Thyroid gland (tissue), 4 donors: Measurements from ENCODE around the gene IFNA13.

Source experiments
- POLR2A ChIP-seq, 2 donors: fragments of 450-650 bp; IDR thresholded peaks; one replicate each; pipeline ENCODE4 v1.6.1; 2017; ENCODE audit warnings: antibody characterized with exemption in 2 of 2, mild to moderate bottlenecking in 2 of 2, moderate library complexity in 1 of 2
- TF ChIP-seq, protein P1 (sequence below), 6 experiments: fragments of 200-600 bp in 3 of 6; fragments of 450-650 bp in 3 of 6; sonication (generic) in 3 of 6; IDR thresholded peaks; one replicate each; pipeline ENCODE4 v1.5.1; 2016 to 2019; ENCODE audit warnings: antibody characterized with exemption in 6 of 6, mild to moderate bottlenecking in 2 of 6, inconsistent platforms in 1 of 6, moderate library complexity in 1 of 6

DNA sequence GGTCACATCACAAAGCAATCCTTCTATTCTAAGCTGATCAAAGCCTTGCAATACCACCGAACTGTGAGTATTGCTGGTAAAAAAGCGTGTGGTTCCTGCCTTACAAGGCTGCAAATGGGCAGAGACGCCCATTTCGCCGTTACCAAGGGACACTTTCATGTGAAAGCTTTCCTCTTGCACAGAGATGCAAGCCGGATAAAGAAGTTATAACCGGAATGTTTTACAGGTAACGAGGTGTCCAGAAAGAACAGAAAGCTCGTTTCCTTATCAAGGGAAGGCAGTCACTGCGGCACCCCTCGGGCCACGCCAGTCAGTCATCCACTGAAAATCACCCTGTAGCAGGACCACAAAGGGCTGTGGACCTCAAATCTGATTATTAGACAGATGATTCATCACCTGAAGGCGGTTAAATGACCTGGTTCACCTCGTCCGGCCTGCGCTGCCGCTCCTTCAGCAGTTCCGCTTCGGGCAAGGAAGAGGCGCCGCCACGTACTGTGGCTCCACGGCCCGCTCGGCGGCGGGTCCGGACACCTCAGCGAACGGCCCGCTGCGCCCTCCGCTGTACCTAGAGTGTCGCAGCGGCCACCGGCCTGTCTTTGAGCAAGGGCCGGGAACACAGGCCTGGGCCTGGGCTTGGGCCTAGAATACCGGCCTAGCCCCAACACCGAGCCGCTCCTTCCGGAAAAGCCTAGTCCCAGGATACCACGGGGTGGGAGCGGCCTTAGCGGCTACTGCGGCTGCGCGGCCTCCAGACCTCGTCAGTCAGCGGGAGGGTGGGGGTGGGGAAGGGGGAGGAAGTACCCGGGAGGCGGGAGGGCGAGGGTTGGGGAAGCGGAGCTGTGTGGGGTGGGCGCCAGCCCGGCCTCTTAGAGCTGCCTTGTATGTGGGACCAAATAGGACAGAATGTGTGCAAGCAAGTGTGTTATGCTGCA lies 32.9 kb downstream of the IFNA13 start, which contains the start of gene KLHL9:
- TF ChIP-seq POLR2A (IDR thresholded peaks at IDR 0.05): peak in 1 of 2 donors; percentile 71
- TF ChIP-seq, protein P1, sequence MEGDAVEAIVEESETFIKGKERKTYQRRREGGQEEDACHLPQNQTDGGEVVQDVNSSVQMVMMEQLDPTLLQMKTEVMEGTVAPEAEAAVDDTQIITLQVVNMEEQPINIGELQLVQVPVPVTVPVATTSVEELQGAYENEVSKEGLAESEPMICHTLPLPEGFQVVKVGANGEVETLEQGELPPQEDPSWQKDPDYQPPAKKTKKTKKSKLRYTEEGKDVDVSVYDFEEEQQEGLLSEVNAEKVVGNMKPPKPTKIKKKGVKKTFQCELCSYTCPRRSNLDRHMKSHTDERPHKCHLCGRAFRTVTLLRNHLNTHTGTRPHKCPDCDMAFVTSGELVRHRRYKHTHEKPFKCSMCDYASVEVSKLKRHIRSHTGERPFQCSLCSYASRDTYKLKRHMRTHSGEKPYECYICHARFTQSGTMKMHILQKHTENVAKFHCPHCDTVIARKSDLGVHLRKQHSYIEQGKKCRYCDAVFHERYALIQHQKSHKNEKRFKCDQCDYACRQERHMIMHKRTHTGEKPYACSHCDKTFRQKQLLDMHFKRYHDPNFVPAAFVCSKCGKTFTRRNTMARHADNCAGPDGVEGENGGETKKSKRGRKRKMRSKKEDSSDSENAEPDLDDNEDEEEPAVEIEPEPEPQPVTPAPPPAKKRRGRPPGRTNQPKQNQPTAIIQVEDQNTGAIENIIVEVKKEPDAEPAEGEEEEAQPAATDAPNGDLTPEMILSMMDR (IDR thresholded peaks at IDR 0.05): no peak
